SK-N-SH treated with all-trans-retinoic acid at 6 μM for 48 hours (cell line): ENCODE results near the gene CD40.

ENCODE experiments used
- ATAC-seq: fragments of 200-7000 bp; cut with Tn5 transposase; 3 replicates; pipeline ENCODE4 v1.9.1; 2020; ENCODE audit warnings: mild to moderate bottlenecking, moderate library complexity
- ARNTL ChIP-seq: fragments of 450-650 bp; formaldehyde crosslinking; IDR thresholded peaks from 2 replicates; pipeline ENCODE4 v1.5.0; 2020; ENCODE audit warnings: low read depth, mild to moderate bottlenecking, moderate library complexity, borderline replicate concordance
- BACH2 ChIP-seq: fragments of 250-450 bp; sonication (Bioruptor Pico); IDR thresholded peaks from 2 replicates; pipeline ENCODE4 v1.9.0; 2021; ENCODE audit warnings: mild to moderate bottlenecking, borderline replicate concordance
- CREB5 ChIP-seq: fragments of 250-450 bp; sonication (Bioruptor Pico); IDR thresholded peaks from 2 replicates; pipeline ENCODE4 v1.5.1; 2020; ENCODE audit warnings: low read depth, mild to moderate bottlenecking, moderate library complexity
- CSDC2 ChIP-seq: fragments of 250-450 bp; sonication (Bioruptor Pico); IDR thresholded peaks from 2 replicates; pipeline ENCODE4 v1.5.0; 2020; ENCODE audit warnings: mild to moderate bottlenecking, moderate library complexity
- CSRNP3 ChIP-seq: fragments of 250-450 bp; sonication (Bioruptor Pico); IDR thresholded peaks from 2 replicates; pipeline ENCODE4 v1.5.1; 2021; ENCODE audit warnings: mild to moderate bottlenecking, moderate library complexity
- ESRRG ChIP-seq: fragments of 250-450 bp; sonication (Bioruptor Pico); IDR thresholded peaks from 2 replicates; pipeline ENCODE4 v1.6.1; 2021; ENCODE audit warnings: mild to moderate bottlenecking
- GLIS3 ChIP-seq: fragments of 250-450 bp; sonication (Bioruptor Pico); IDR thresholded peaks from 2 replicates; pipeline ENCODE4 v1.5.0; 2020; ENCODE audit warnings: mild to moderate bottlenecking, moderate library complexity
- ISL1 ChIP-seq: fragments of 250-450 bp; sonication (Bioruptor Pico); IDR thresholded peaks from 2 replicates; pipeline ENCODE4 v2.1.2; 2022; ENCODE audit warnings: mild to moderate bottlenecking, moderate library complexity
- OSR1 ChIP-seq: fragments of 250-450 bp; sonication (Bioruptor Pico); IDR thresholded peaks from 2 replicates; pipeline ENCODE4 v1.8.0; 2022; ENCODE audit warnings: moderate library complexity, mild to moderate bottlenecking, inconsistent platforms
- PPARA ChIP-seq: fragments of 250-450 bp; sonication (Bioruptor Pico); IDR thresholded peaks from 2 replicates; pipeline ENCODE4 v1.5.0; 2020; ENCODE audit warnings: mild to moderate bottlenecking, borderline replicate concordance
- RARB ChIP-seq: fragments of 250-450 bp; sonication (Bioruptor Pico); IDR thresholded peaks from 2 replicates; pipeline ENCODE4 v1.8.0; 2021; ENCODE audit warnings: mild to moderate bottlenecking, moderate library complexity
- SNAI2 ChIP-seq: fragments of 250-450 bp; sonication (Bioruptor Pico); IDR thresholded peaks from 2 replicates; pipeline ENCODE4 v1.5.0; 2020; ENCODE audit warnings: mild to moderate bottlenecking, moderate library complexity
- TCF4 ChIP-seq: fragments of 250-450 bp; sonication (Bioruptor Pico); IDR thresholded peaks from 2 replicates; pipeline ENCODE4 v1.8.0; 2021; ENCODE audit warnings: mild to moderate bottlenecking, moderate library complexity, borderline replicate concordance
- TSHZ2 ChIP-seq: fragments of 250-450 bp; sonication (Bioruptor Pico); IDR thresholded peaks from 2 replicates; pipeline ENCODE4 v1.5.0; 2020; ENCODE audit warnings: mild to moderate bottlenecking, moderate library complexity
- ZC3H10 ChIP-seq: fragments of 250-450 bp; sonication (Bioruptor Pico); IDR thresholded peaks from 2 replicates; pipeline ENCODE4 v1.5.1; 2021; ENCODE audit warnings: mild to moderate bottlenecking, moderate library complexity
- ZFP3 ChIP-seq: fragments of 250-450 bp; sonication (Bioruptor Pico); IDR thresholded peaks from 2 replicates; pipeline ENCODE4 v1.5.0; 2020; ENCODE audit warnings: mild to moderate bottlenecking, moderate library complexity
- ZFP30 ChIP-seq: fragments of 450-650 bp; formaldehyde crosslinking; IDR thresholded peaks from 2 replicates; pipeline ENCODE4 v1.5.0; 2022; ENCODE audit warnings: mild to moderate bottlenecking, moderate library complexity
- ZNF70 ChIP-seq: fragments of 450-650 bp; formaldehyde crosslinking; IDR thresholded peaks from 2 replicates; pipeline ENCODE4 v1.5.0; 2020; ENCODE audit warnings: mild to moderate bottlenecking, moderate library complexity
- ZNF8 ChIP-seq: fragments of 450-650 bp; formaldehyde crosslinking; IDR thresholded peaks from 2 replicates; pipeline ENCODE4 v1.5.0; 2020; ENCODE audit warnings: mild to moderate bottlenecking, moderate library complexity

Gene CD40

GRCh38 chr20:46071573-46071972 is 46.5 kb upstream of the CD40 start (continued):
- TF ChIP-seq CREB5 (CRISPR knock-in tag) (no peak), CSRNP3 (no peak), ESRRG (CRISPR knock-in tag) (no peak), ZNF8 (CRISPR knock-in tag) (no peak), PPARA (CRISPR knock-in tag) (no peak), ZC3H10 (CRISPR knock-in tag) (no peak), ARNTL (no peak), TCF4 (CRISPR knock-in tag) (no peak), BACH2 (CRISPR knock-in tag) (no peak)

- TF ChIP-seq SNAI2 (no peak), GLIS3 (CRISPR knock-in tag) (no peak), ZNF70 (CRISPR knock-in tag) (no peak), CREB5 (CRISPR knock-in tag) (no peak), CSRNP3 (no peak), ZFP3 (no peak), OSR1 (CRISPR knock-in tag) (no peak), TSHZ2 (CRISPR knock-in tag) (no peak), ESRRG (CRISPR knock-in tag) (no peak), TCF4 (CRISPR knock-in tag) (no peak), ZFP30 (no peak)
- no peak for ATAC-seq
These were observed 45.1 kb upstream of the CD40 start for GRCh38 chr20:46073024-46073423.

- ATAC-seq = no peak
- TF ChIP-seq RARB (CRISPR knock-in tag) (no peak), ISL1 (no peak), CSDC2 (no peak)
These were observed 44.7 kb upstream of the CD40 start for GRCh38 chr20:46073443-46073842.

GRCh38 chr20:46074006-46074405 is 44.1 kb upstream of the CD40 start:
- ATAC-seq = no peak
- TF ChIP-seq BACH2 (CRISPR knock-in tag) = no peak
- TF ChIP-seq TSHZ2 (CRISPR knock-in tag) = no peak
- TF ChIP-seq OSR1 (CRISPR knock-in tag) = no peak
- no peak for TF ChIP-seq ISL1
- no peak for TF ChIP-seq ARNTL
